SK-N-SH (cell line): ENCODE data around the gene ZBTB45. TPM values are rescaled to one million over a fixed set of nuclear protein-coding genes. Genes with fewer than 3 reads are reported as not detected.
A peak's percentile ranks its signal among the peaks of the same experiment; 100 is the strongest.

Experiments
- CTCF ChIA-PET: fragments of 300-600, 350-600 bp; formaldehyde crosslinking; extraction: SDS; loops from one replicate; lab custom pipeline; 2021; lab: Yijun Ruan, JAX
- POLR2A ChIA-PET: fragments of 350-600 bp; sonication (Branson Sonifier 250); formaldehyde crosslinking; extraction: SDS; loops from one replicate; lab custom pipeline; 2020; ENCODE audit warnings: antibody characterized with exemption, inconsistent platforms; lab: Yijun Ruan, JAX
- DNase-seq: peaks from one replicate; pipeline ENCODE4 v3.0.0; 2012
- H2AFZ ChIP-seq: fragments of 200-600 bp; sonication (generic); 2 replicates; pipeline ENCODE4 v1.8.1; 2016; ENCODE audit warnings: antibody characterized with exemption, mild to moderate bottlenecking, low read depth
- H3F3A ChIP-seq: fragments of 200-600 bp; sonication (generic); replicated peaks from 2 replicates; pipeline ENCODE3; 2016; ENCODE audit warnings: antibody characterized with exemption, mild to moderate bottlenecking; ENCODE audit not compliant: insufficient read depth
- H3K27ac ChIP-seq, 2 experiments: fragments of 200-500 bp in 1 of 2; fragments of 200-600 bp in 1 of 2; sonication (Bioruptor generic) in 1 of 2; sonication (generic), shearing (Covaris generic) in 1 of 2; 2 replicates each; pipeline versions ENCODE4 v1.5.1 to v1.6.1; 2014 to 2016; ENCODE audit warnings: low read depth in 2 of 2, inconsistent platforms in 1 of 2, low read length in 1 of 2, mild to moderate bottlenecking in 1 of 2, mixed read lengths in 1 of 2
- H3K27me3 ChIP-seq: fragments of 200-600 bp; sonication (generic), shearing (Covaris generic); 2 replicates; pipeline ENCODE4 v1.6.1; 2016; ENCODE audit warnings: mixed run types; ENCODE audit not compliant: insufficient read depth
- H3K36me3 ChIP-seq, 2 experiments: fragments of 200-500 bp in 1 of 2; fragments of 200-600 bp in 1 of 2; sonication (Bioruptor generic) in 1 of 2; sonication (generic) in 1 of 2; replicated peaks in 1 of 2; 2 replicates each; pipeline versions ENCODE3 to v1.5.1; 2014 to 2016; ENCODE audit warnings: low read length in 1 of 2, mild to moderate bottlenecking in 1 of 2; ENCODE audit not compliant: insufficient read depth in 2 of 2, control insufficient read depth in 1 of 2
- H3K4me1 ChIP-seq, 2 experiments: fragments of 200-500 bp in 1 of 2; fragments of 200-600 bp in 1 of 2; sonication (Bioruptor generic) in 1 of 2; sonication (generic), shearing (Covaris generic) in 1 of 2; 2 replicates each; pipeline versions ENCODE4 v1.5.1 to v1.6.1; 2014 to 2016; ENCODE audit warnings: low read depth in 1 of 2, low read length in 1 of 2, mixed run types in 1 of 2; ENCODE audit not compliant: insufficient read depth in 2 of 2, control insufficient read depth in 1 of 2
- H3K4me2 ChIP-seq: fragments of 200-600 bp; sonication (generic), shearing (Covaris generic); 2 replicates; pipeline ENCODE4 v1.6.1; 2017; ENCODE audit warnings: mixed run types
- H3K4me3 ChIP-seq, 2 experiments: fragments of 200-500 bp in 1 of 2; fragments of 200-600 bp in 1 of 2; sonication (Bioruptor generic) in 1 of 2; sonication (generic), shearing (Covaris generic) in 1 of 2; 2 replicates each; pipeline versions ENCODE4 v1.5.1 to v1.8.1; 2014 to 2016; ENCODE audit warnings: low read depth in 2 of 2, inconsistent platforms in 1 of 2, low read length in 1 of 2, mild to moderate bottlenecking in 1 of 2, mixed read lengths in 1 of 2, moderate library complexity in 1 of 2
- H3K79me2 ChIP-seq: fragments of 200-600 bp; sonication (generic); 2 replicates; pipeline ENCODE4 v1.8.1; 2017; ENCODE audit warnings: mild to moderate bottlenecking; ENCODE audit not compliant: insufficient read depth
- H3K9ac ChIP-seq: fragments of 200-600 bp; sonication (generic); 2 replicates; pipeline ENCODE4 v1.6.1; 2017; ENCODE audit warnings: mixed run types
- H3K9me2 ChIP-seq: fragments of 200-600 bp; sonication (generic); 2 replicates; pipeline ENCODE4 v1.6.1; 2017; ENCODE audit warnings: mixed run types
- H3K9me3 ChIP-seq: fragments of 200-600 bp; sonication (generic); 2 replicates; pipeline ENCODE4 v1.6.1; 2017; ENCODE audit warnings: mixed run types, mild to moderate bottlenecking, moderate library complexity
- H4K20me1 ChIP-seq: fragments of 200-600 bp; sonication (generic); 2 replicates; pipeline ENCODE4 v1.6.1; 2017; ENCODE audit warnings: mild to moderate bottlenecking, mixed run types; ENCODE audit not compliant: insufficient read depth
- CHD2 ChIP-seq: fragments of 150-350 bp; IDR thresholded peaks from 2 replicates; pipeline ENCODE4 v1.6.1; 2018; ENCODE audit warnings: low read length; ENCODE audit not compliant: partially characterized antibody
- ELF1 ChIP-seq: IDR thresholded peaks from 2 replicates; pipeline ENCODE4 v1.4.0; 2012
- EP300 ChIP-seq, 2 experiments: IDR thresholded peaks; 2 replicates each; pipeline versions ENCODE4 v1.4.0 to v1.6.1; 2012; ENCODE audit warnings: borderline replicate concordance in 1 of 2, low read depth in 1 of 2, low read length in 1 of 2
- EZH2phosphoT487 ChIP-seq: fragments of 200-600 bp; sonication (generic); IDR thresholded peaks from 2 replicates; pipeline ENCODE4 v1.6.1; 2017; ENCODE audit warnings: low read depth, mixed run types, mild to moderate bottlenecking, antibody characterized with exemption, moderate library complexity, borderline replicate concordance
- FOSL2 ChIP-seq: IDR thresholded peaks from 2 replicates; pipeline ENCODE4 v1.4.0; 2012; ENCODE audit warnings: low read depth, mild to moderate bottlenecking, moderate library complexity, borderline replicate concordance
- FOXJ3 ChIP-seq: sonication (generic); formaldehyde crosslinking; IDR thresholded peaks from 2 replicates; pipeline ENCODE4 v1.5.1; 2020; ENCODE audit warnings: mild to moderate bottlenecking, missing genetic modification reagents
- MAX ChIP-seq: IDR thresholded peaks from 2 replicates; pipeline ENCODE4 v1.4.0; 2012; ENCODE audit warnings: low read depth
- MEF2A ChIP-seq: IDR thresholded peaks from 2 replicates; pipeline ENCODE4 v1.4.0; 2012; ENCODE audit warnings: low read depth, borderline replicate concordance
- MXI1 ChIP-seq: IDR thresholded peaks from 2 replicates; pipeline ENCODE4 v1.6.1; 2012; ENCODE audit warnings: mild to moderate bottlenecking, low read depth, low read length, improper control_type of control experiment
- NRF1 ChIP-seq: IDR thresholded peaks from 2 replicates; pipeline ENCODE4 v1.6.1; 2012; ENCODE audit warnings: low read depth, mild to moderate bottlenecking, low read length
- PBX3 ChIP-seq: IDR thresholded peaks from 2 replicates; pipeline ENCODE4; 2012
- POLR2AphosphoS5 ChIP-seq: IDR thresholded peaks from 2 replicates; pipeline ENCODE4 v1.6.1; 2012; ENCODE audit warnings: low read depth, low read length
- RAD21 ChIP-seq: IDR thresholded peaks from 2 replicates; pipeline ENCODE4 v1.6.1; 2012; ENCODE audit warnings: mild to moderate bottlenecking, low read length
- RCOR1 ChIP-seq: fragments of 150-350 bp; IDR thresholded peaks from 2 replicates; pipeline ENCODE4 v1.6.1; 2017; ENCODE audit warnings: antibody characterized with exemption, low read length
- SMC3 ChIP-seq: IDR thresholded peaks from 2 replicates; pipeline ENCODE4 v1.6.1; 2012; ENCODE audit warnings: low read depth, low read length, improper control_type of control experiment
- TAF1 ChIP-seq: IDR thresholded peaks from 2 replicates; pipeline ENCODE4 v1.6.1; 2012; ENCODE audit warnings: low read depth, mild to moderate bottlenecking, low read length, moderate library complexity, borderline replicate concordance
- USF1 ChIP-seq: IDR thresholded peaks from 2 replicates; pipeline ENCODE4 v1.4.0; 2012; ENCODE audit warnings: low read depth, borderline replicate concordance
- USF2 ChIP-seq: fragments of 150-350 bp; IDR thresholded peaks from 2 replicates; pipeline ENCODE4 v1.6.1; 2017; ENCODE audit warnings: antibody characterized with exemption, low read length, low read depth, borderline replicate concordance
- YY1 ChIP-seq: IDR thresholded peaks from 2 replicates; pipeline ENCODE4 v1.4.0; 2012; ENCODE audit warnings: low read depth, mild to moderate bottlenecking
- ZBTB33 ChIP-seq: IDR thresholded peaks from 2 replicates; pipeline ENCODE4 v1.4.0; 2012; ENCODE audit warnings: low read depth, borderline replicate concordance
- WGBS: methylation state at CpG from one replicate; pipeline ENCODE4 v1.1.6; 2017; ENCODE audit warnings: low lambda C conversion rate; 5-methylcytosine and 5-hydroxymethylcytosine counted together
- polyA plus RNA-seq, 3 experiments: library from polyadenylated mRNA; depleted of rRNA; stranded (reverse); fragments of >200 nt; gene quantifications; 2 replicates each; pipeline ENCODE4 v1.2.3, GENCODE V29; 2012

The ZBTB45 gene
- polyA plus RNA-seq, 1 of the 3 experiments (the other 2 are of a cell fraction) = 11.3 TPM

GRCh38 chr19:58500242-58500641, 19.4 kb downstream of the ZBTB45 start:
- Histone ChIP-seq H3K27me3 (no peaks in the 10 kb centered on the region), H3K79me2 (no peaks in the 10 kb centered on the region; the same call in 1 of the 2 replicates), H3K4me1 (peaks cover 0 to 24% of the 10 kb centered on the region in 2 experiments; a peak in 1 of 4 replicates), H3K9me3 (no peaks in the 10 kb centered on the region), H3F3A (peaks cover 3% of the 10 kb centered on the region), H3K36me3 (no peaks in the 10 kb centered on the region)
- WGBS = 91% methylated on average over 9 of the region's 14 CpGs
- POLR2A ChIA-PET = interaction anchor here (0.6 kb wide), 1 partner anchor 74 kb away, joined by 3 read pairs; no protein-coding TSS in a partner anchor
- no peak for DNase-seq
- TF ChIP-seq ZBTB33 (no peak), TAF1 (no peak), YY1 (no peak), FOXJ3 (CRISPR knock-in tag) (no peak), NRF1 (no peak), CHD2 (no peak), FOSL2 (no peak), ELF1 (no peak), MXI1 (no peak)
- TF ChIP-seq, all 33 proteins: peak for 0
- H2AFZ ChIP-seq = no peak overlapping the region
- no peaks in the 10 kb centered on the region for H3K9me2 ChIP-seq
- H4K20me1 ChIP-seq = no peaks in the 10 kb centered on the region
- H3K9ac ChIP-seq = no peak overlapping the region
- H3K4me3 ChIP-seq = peak overlapping the region; percentile 58 to 77
- H3K27ac ChIP-seq = no peak overlapping the region; a peak in 1 of 4 replicates
- H3K4me2 ChIP-seq = peak overlapping the region; percentile 85; the same call in 1 of the 2 replicates
- CTCF ChIA-PET = interaction anchor here (3.5 to 3.6 kb wide), 2 partner anchors 14 to 19 kb away, joined by 23 to 27 read pairs; partner anchors contain the start of gene ZBTB45

- peak overlapping the region; percentile 70 for H3K9ac ChIP-seq
- no peaks in the 10 kb centered on the region for H3K27me3 ChIP-seq
- H2AFZ ChIP-seq = peak overlapping the region; percentile 94
- WGBS = 2% methylated on average over 39 of the region's 60 CpGs
- H3K9me3 ChIP-seq = no peaks in the 10 kb centered on the region
- H3K79me2 ChIP-seq = no peaks in the 10 kb centered on the region; the same call in 1 of the 2 replicates
- ChIA-PET POLR2A (interaction anchor here (1.0 to 1.2 kb wide), 2 partner anchors 20 to 24 kb away, joined by 3 to 4 read pairs; partner anchors contain the start of gene ZNF446), CTCF (interaction anchor here (3.5 to 3.6 kb wide), 2 partner anchors 15 to 20 kb away, joined by 23 to 27 read pairs; partner anchors contain the start of gene ZBTB45)
- H3K4me1 ChIP-seq = peaks cover 0 to 24% of the 10 kb centered on the region in 2 experiments; a peak in 1 of 4 replicates
- no peaks in the 10 kb centered on the region for H3K36me3 ChIP-seq
- H3K9me2 ChIP-seq = no peaks in the 10 kb centered on the region
- H3K4me3 ChIP-seq = peak overlapping the region; percentile 58 to 77
- DNase-seq = peak; percentile 99
- peaks cover 3% of the 10 kb centered on the region for H3F3A ChIP-seq
- peak overlapping the region; percentile 70 to 74 for H3K27ac ChIP-seq
- H4K20me1 ChIP-seq = no peaks in the 10 kb centered on the region
- H3K4me2 ChIP-seq = peak overlapping the region; percentile 85
- peak; percentile 92 for TF ChIP-seq MAX
- TF ChIP-seq YY1 = peak; percentile 53; the same call in 1 of the 2 replicates
- no peak for TF ChIP-seq MEF2A
- TF ChIP-seq EP300 (IDR thresholded peaks at IDR 0.05; ENCODE audit: borderline replicate concordance in 1 of 2, low read depth in 1 of 2, low read length in 1 of 2) = no peak
- TF ChIP-seq POLR2AphosphoS5 = peak; percentile 79
- TF ChIP-seq PBX3 = no peak
- TF ChIP-seq USF2 = no peak
- TF ChIP-seq NRF1 = no peak
- TF ChIP-seq TAF1 = peak; percentile 78
- no peak for TF ChIP-seq SMC3
- TF ChIP-seq FOSL2 = no peak
- no peak for TF ChIP-seq RAD21
- no peak for TF ChIP-seq EZH2phosphoT487
- TF ChIP-seq USF1 = peak; percentile 21; the same call in 1 of the 2 replicates
- TF ChIP-seq RCOR1 = no peak
These were observed 20.3 kb downstream of the ZBTB45 start for GRCh38 chr19:58499021-58499927.
